HepG2 (cell line): Measurements from ENCODE around the gene VRK3. TPM values are rescaled to one million over a fixed set of nuclear protein-coding genes. Genes with fewer than 3 reads are reported as not detected.

ENCODE experiments used
- HNF4A ChIP-seq: sonication (generic); formaldehyde crosslinking; IDR thresholded peaks from 2 replicates; pipeline ENCODE4 v1.4.0; 2020; ENCODE audit warnings: missing genetic modification reagents
- HOXA3 ChIP-seq: sonication (generic); formaldehyde crosslinking; IDR thresholded peaks from 2 replicates; pipeline ENCODE4 v1.5.0; 2020; ENCODE audit warnings: missing genetic modification reagents
- MEIS1 ChIP-seq: sonication (generic); formaldehyde crosslinking; IDR thresholded peaks from 2 replicates; pipeline ENCODE4 v1.9.0; 2021; ENCODE audit warnings: mild to moderate bottlenecking, missing genetic modification reagents, moderate library complexity, borderline replicate concordance
- NCOA2 ChIP-seq: sonication (generic); formaldehyde crosslinking; IDR thresholded peaks from 2 replicates; pipeline ENCODE4 v1.8.0; 2022; ENCODE audit warnings: inconsistent platforms
- POGZ ChIP-seq: sonication (generic); formaldehyde crosslinking; IDR thresholded peaks from 2 replicates; pipeline ENCODE4 v1.4.0; 2020; ENCODE audit warnings: mild to moderate bottlenecking, missing genetic modification reagents
- SATB2 ChIP-seq: sonication (generic); formaldehyde crosslinking; IDR thresholded peaks from 2 replicates; pipeline ENCODE4 v1.5.0; 2020; ENCODE audit warnings: missing genetic modification reagents
- SOX6 ChIP-seq, 2 experiments: fragments of 450-650 bp in 1 of 2; sonication (generic) in 1 of 2; formaldehyde crosslinking in 1 of 2; IDR thresholded peaks; 2 replicates each; pipeline versions ENCODE4 v1.4.0 to v1.6.1; 2017 to 2020; ENCODE audit warnings: antibody characterized with exemption in 1 of 2, mild to moderate bottlenecking in 1 of 2, missing genetic modification reagents in 1 of 2
- TBL1XR1 ChIP-seq: fragments of 150-350 bp; IDR thresholded peaks from 2 replicates; pipeline ENCODE4 v1.6.1; 2014; ENCODE audit warnings: borderline replicate concordance, low read length; ENCODE audit not compliant: partially characterized antibody
- ZNF143 ChIP-seq: sonication (generic); formaldehyde crosslinking; IDR thresholded peaks from 2 replicates; pipeline ENCODE4 v1.4.0; 2020; ENCODE audit warnings: missing genetic modification reagents
- ZNF225 ChIP-seq: sonication (generic); formaldehyde crosslinking; IDR thresholded peaks from 2 replicates; pipeline ENCODE4 v1.4.0; 2020; ENCODE audit warnings: mild to moderate bottlenecking, missing genetic modification reagents
- ZNF382 ChIP-seq: sonication (generic); formaldehyde crosslinking; IDR thresholded peaks from 2 replicates; pipeline ENCODE4 v1.5.0; 2020; ENCODE audit warnings: missing genetic modification reagents, mild to moderate bottlenecking, borderline replicate concordance
- ZNF615 ChIP-seq: sonication (generic); formaldehyde crosslinking; IDR thresholded peaks from 2 replicates; pipeline ENCODE4 v1.5.0; 2020; ENCODE audit warnings: mild to moderate bottlenecking, missing genetic modification reagents, borderline replicate concordance
- ZNF776 ChIP-seq: sonication (generic); formaldehyde crosslinking; IDR thresholded peaks from 2 replicates; pipeline ENCODE4 v1.4.0; 2020; ENCODE audit warnings: mild to moderate bottlenecking, missing genetic modification reagents
- polyA plus RNA-seq, 8 experiments: library from polyadenylated mRNA; depleted of rRNA in 3 of 8; stranded (reverse) in 7 of 8; unstranded in 1 of 8; fragments of >200 nt; fragmentation: Illumina TruSeq in 4 of 8; extraction: Trizol in 4 of 8; gene quantifications; 2 replicates each; pipeline versions ENCODE4 v1.2.1 to v1.2.3, GENCODE V29; 2011 to 2016; ENCODE audit warnings: low read depth in 4 of 8, missing spikeins in 1 of 8, mixed read lengths in 1 of 8; ENCODE audit not compliant: insufficient read depth in 1 of 8
- total RNA-seq, 5 experiments: library from RNA; depleted of rRNA; stranded (reverse); fragments of >200 nt; fragmentation: Illumina TruSeq; extraction: Trizol; gene quantifications; 2 replicates each; pipeline ENCODE4 v1.2.3, GENCODE V29; 2016; ENCODE audit warnings: low read depth in 1 of 5
- TF ChIP-seq, protein P1 (sequence below): sonication (generic); formaldehyde crosslinking; IDR thresholded peaks from 2 replicates; pipeline ENCODE4 v1.5.1; 2020; ENCODE audit warnings: mild to moderate bottlenecking, missing genetic modification reagents, moderate library complexity
- TF ChIP-seq, protein P2 (sequence below): sonication (generic); formaldehyde crosslinking; IDR thresholded peaks from 2 replicates; pipeline ENCODE4 v1.8.0; 2022; ENCODE audit warnings: missing genetic modification reagents, low read depth, mild to moderate bottlenecking, borderline replicate concordance
- TF ChIP-seq, protein P3 (sequence below): sonication (generic); formaldehyde crosslinking; IDR thresholded peaks from 2 replicates; pipeline ENCODE4 v1.4.0; 2020; ENCODE audit warnings: missing genetic modification reagents
- TF ChIP-seq, protein P4 (sequence below): sonication (generic); formaldehyde crosslinking; IDR thresholded peaks from 2 replicates; pipeline ENCODE4 v1.5.1; 2020; ENCODE audit warnings: missing genetic modification reagents, mild to moderate bottlenecking, borderline replicate concordance
- TF ChIP-seq, protein P5 (sequence below): sonication (generic); formaldehyde crosslinking; IDR thresholded peaks from 2 replicates; pipeline ENCODE4 v1.4.0; 2020; ENCODE audit warnings: missing genetic modification reagents
- TF ChIP-seq, protein P6 (sequence below): sonication (generic); formaldehyde crosslinking; IDR thresholded peaks from 2 replicates; pipeline ENCODE4 v1.4.0; 2020; ENCODE audit warnings: missing genetic modification reagents, mild to moderate bottlenecking, borderline replicate concordance

Gene VRK3
- total and polyA plus RNA-seq, 2 of the 13 experiments (the other 11 are each of a cell fraction or from before 2014, with no cell fraction given), result 23.8 to 28.3 TPM

DNA sequence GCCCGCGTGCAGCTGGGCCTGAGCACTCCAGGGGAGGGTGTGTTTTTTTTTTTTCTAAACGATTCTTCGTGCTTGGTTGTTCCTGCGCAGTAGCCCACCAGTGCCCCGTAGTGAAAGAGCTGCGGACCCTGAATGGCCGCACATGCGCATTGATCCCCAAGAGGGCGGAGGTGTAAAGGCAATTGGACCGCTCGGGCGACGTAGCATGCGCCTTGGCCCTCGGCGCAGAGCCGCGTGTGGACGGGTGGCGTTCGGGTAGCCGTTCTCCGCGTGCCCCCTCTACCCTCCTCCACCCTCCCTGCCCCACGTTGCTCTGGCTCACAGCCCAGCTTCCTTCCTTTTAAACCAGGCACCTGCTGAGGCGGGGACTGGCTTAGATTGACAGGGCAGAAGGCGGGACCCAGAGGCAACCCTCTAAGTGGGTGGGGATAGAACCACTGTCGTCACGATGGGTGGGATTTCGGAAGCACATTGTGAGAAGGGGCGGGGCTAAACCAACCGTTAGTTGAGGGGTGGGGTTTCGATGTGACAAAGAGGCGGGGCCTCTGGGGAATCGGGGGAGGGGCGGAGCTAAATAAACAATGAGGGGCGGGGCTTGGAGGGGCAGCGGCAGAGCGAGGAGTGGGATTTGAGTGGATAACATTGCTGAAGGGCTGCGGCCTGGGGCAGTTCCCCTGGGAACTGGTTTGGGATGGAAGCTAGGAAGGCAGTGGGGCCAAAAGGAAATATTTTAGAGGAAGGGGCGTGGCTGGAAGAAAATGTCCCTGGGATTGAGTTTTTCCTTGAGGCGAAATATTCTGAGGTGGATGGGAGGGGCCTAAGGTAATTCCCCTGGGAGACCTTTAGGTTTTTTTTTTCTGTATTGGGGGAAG, 95.3 kb downstream of the VRK3 start (continued):
- TF ChIP-seq, protein P1, sequence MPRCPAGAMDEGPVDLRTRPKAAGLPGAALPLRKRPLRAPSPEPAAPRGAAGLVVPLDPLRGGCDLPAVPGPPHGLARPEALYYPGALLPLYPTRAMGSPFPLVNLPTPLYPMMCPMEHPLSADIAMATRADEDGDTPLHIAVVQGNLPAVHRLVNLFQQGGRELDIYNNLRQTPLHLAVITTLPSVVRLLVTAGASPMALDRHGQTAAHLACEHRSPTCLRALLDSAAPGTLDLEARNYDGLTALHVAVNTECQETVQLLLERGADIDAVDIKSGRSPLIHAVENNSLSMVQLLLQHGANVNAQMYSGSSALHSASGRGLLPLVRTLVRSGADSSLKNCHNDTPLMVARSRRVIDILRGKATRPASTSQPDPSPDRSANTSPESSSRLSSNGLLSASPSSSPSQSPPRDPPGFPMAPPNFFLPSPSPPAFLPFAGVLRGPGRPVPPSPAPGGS (CRISPR knock-in tag), result 0 out of 2 replicates have a peak, but pooled peaks have one; percentile 25
- TF ChIP-seq ZNF143 (CRISPR knock-in tag) (peak; percentile 10; the same call in 1 of the 2 replicates), MEIS1 (CRISPR knock-in tag) (peak; percentile 34; the same call in 1 of the 2 replicates), SATB2 (CRISPR knock-in tag) (0 out of 2 replicates have a peak, but pooled peaks have one; percentile 52), HNF4A (no peak), POGZ (CRISPR knock-in tag) (no peak; the same call in 1 of the 2 replicates), ZNF225 (CRISPR knock-in tag) (peak; percentile 70), ZNF776 (peak; percentile 66; the same call in 1 of the 2 replicates), SOX6 (IDR thresholded peaks at IDR 0.05) (no peak), SOX6 (CRISPR knock-in tag; IDR thresholded peaks at IDR 0.05) (peak; percentile 53; the same call in 1 of the 2 replicates), NCOA2 (CRISPR knock-in tag) (peak; percentile 25; the same call in 1 of the 2 replicates), TBL1XR1 (no peak), HOXA3 (CRISPR knock-in tag) (peak; percentile 65; the same call in 1 of the 2 replicates), ZNF382 (CRISPR knock-in tag) (no peak), ZNF615 (CRISPR knock-in tag) (no peak)
- TF ChIP-seq, protein P2, sequence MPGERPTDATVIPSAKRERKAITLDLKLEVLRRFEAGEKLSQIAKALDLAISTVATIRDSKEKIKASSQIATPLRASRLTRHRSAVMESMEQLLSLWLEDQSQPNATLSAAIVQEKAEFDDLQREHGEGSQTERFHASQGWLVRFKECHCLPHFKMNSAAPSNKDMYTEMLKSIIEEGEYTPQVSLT, result no peak
- TF ChIP-seq, protein P3, sequence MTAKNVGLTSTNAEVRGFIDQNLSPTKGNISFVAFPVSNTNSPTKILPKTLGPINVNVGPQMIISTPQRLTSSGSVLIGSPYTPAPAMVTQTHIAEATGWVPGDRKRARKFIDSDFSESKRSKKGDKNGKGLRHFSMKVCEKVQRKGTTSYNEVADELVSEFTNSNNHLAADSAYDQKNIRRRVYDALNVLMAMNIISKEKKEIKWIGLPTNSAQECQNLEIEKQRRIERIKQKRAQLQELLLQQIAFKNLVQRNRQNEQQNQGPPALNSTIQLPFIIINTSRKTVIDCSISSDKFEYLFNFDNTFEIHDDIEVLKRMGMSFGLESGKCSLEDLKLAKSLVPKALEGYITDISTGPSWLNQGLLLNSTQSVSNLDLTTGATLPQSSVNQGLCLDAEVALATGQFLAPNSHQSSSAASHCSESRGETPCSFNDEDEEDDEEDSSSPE (CRISPR knock-in tag), result peak; percentile 68
- TF ChIP-seq, protein P4, sequence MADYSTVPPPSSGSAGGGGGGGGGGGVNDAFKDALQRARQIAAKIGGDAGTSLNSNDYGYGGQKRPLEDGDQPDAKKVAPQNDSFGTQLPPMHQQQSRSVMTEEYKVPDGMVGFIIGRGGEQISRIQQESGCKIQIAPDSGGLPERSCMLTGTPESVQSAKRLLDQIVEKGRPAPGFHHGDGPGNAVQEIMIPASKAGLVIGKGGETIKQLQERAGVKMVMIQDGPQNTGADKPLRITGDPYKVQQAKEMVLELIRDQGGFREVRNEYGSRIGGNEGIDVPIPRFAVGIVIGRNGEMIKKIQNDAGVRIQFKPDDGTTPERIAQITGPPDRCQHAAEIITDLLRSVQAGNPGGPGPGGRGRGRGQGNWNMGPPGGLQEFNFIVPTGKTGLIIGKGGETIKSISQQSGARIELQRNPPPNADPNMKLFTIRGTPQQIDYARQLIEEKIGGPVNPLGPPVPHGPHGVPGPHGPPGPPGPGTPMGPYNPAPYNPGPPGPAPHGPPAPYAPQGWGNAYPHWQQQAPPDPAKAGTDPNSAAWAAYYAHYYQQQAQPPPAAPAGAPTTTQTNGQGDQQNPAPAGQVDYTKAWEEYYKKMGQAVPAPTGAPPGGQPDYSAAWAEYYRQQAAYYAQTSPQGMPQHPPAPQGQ, result no peak
- TF ChIP-seq, protein P5, sequence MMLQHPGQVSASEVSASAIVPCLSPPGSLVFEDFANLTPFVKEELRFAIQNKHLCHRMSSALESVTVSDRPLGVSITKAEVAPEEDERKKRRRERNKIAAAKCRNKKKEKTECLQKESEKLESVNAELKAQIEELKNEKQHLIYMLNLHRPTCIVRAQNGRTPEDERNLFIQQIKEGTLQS (CRISPR knock-in tag), result no peak
- TF ChIP-seq, protein P6, sequence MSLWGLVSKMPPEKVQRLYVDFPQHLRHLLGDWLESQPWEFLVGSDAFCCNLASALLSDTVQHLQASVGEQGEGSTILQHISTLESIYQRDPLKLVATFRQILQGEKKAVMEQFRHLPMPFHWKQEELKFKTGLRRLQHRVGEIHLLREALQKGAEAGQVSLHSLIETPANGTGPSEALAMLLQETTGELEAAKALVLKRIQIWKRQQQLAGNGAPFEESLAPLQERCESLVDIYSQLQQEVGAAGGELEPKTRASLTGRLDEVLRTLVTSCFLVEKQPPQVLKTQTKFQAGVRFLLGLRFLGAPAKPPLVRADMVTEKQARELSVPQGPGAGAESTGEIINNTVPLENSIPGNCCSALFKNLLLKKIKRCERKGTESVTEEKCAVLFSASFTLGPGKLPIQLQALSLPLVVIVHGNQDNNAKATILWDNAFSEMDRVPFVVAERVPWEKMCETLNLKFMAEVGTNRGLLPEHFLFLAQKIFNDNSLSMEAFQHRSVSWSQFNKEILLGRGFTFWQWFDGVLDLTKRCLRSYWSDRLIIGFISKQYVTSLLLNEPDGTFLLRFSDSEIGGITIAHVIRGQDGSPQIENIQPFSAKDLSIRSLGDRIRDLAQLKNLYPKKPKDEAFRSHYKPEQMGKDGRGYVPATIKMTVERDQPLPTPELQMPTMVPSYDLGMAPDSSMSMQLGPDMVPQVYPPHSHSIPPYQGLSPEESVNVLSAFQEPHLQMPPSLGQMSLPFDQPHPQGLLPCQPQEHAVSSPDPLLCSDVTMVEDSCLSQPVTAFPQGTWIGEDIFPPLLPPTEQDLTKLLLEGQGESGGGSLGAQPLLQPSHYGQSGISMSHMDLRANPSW, result no peak
